Liver (tissue), 3 donors: ENCODE data around the gene VAPA.

Experiments used
- JUND ChIP-seq, 2 donors: IDR thresholded peaks; 2 replicates each; pipeline ENCODE4 v1.6.1; 2016; ENCODE audit warnings: antibody characterized with exemption in 2 of 2
- YY1 ChIP-seq: IDR thresholded peaks from 2 replicates; pipeline ENCODE4 v1.6.1; 2016; ENCODE audit warnings: antibody characterized with exemption, mild to moderate bottlenecking
- TF ChIP-seq, protein P1 (sequence below): IDR thresholded peaks from 2 replicates; pipeline ENCODE4 v1.6.1; 2016; ENCODE audit warnings: antibody characterized with exemption, mild to moderate bottlenecking
- TF ChIP-seq, protein P2 (sequence below): fragments of 150-350 bp; IDR thresholded peaks from 2 replicates; pipeline ENCODE4 v1.5.1; 2017; ENCODE audit warnings: improper control_type of control experiment, low read depth, low read length; ENCODE audit not compliant: missing input control
- donor health status: healthy.
- donor health status: healthy.

DNA sequence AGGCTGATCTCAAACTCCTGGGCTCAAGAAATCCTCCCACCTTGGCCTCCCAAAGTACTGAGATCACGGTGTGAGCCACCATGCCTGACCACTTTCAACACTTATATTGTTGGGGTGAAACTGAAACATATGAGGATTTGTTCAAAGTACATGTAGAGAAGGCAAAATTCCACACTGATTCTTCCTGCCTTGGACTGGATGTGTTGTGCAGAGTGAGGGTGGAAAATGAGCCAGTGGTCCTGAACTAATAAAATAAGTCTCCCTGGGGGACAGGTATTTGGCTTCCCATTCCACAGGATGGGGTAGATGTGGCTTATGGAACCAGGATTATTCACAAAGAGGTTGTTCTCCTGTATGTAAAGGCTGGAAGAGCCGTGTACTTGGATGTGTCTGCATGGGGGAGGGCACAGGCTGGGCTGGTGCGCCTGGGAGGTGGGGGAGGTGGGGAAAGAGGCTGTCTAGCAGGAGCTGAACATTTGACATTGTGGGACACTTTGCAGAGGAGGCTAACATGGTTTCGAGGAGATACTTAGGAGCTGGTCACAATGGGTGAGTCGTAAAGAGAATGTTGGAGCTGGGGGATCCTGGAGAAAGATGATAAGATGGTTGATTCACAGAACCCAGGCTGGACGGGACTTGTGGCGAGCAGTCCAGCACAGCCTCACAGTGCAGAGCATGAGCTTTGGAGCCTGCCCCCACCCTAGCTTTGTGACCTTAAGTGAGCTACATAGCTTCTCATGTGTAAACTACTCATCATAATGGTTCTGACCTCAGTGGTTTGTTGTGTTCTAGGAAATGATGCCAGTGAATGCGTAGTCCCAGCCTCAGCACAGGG lies 28.4 kb upstream of the VAPA start, which contains the start of gene TXNDC2:
- TF ChIP-seq YY1: no peak
- TF ChIP-seq, protein P1, sequence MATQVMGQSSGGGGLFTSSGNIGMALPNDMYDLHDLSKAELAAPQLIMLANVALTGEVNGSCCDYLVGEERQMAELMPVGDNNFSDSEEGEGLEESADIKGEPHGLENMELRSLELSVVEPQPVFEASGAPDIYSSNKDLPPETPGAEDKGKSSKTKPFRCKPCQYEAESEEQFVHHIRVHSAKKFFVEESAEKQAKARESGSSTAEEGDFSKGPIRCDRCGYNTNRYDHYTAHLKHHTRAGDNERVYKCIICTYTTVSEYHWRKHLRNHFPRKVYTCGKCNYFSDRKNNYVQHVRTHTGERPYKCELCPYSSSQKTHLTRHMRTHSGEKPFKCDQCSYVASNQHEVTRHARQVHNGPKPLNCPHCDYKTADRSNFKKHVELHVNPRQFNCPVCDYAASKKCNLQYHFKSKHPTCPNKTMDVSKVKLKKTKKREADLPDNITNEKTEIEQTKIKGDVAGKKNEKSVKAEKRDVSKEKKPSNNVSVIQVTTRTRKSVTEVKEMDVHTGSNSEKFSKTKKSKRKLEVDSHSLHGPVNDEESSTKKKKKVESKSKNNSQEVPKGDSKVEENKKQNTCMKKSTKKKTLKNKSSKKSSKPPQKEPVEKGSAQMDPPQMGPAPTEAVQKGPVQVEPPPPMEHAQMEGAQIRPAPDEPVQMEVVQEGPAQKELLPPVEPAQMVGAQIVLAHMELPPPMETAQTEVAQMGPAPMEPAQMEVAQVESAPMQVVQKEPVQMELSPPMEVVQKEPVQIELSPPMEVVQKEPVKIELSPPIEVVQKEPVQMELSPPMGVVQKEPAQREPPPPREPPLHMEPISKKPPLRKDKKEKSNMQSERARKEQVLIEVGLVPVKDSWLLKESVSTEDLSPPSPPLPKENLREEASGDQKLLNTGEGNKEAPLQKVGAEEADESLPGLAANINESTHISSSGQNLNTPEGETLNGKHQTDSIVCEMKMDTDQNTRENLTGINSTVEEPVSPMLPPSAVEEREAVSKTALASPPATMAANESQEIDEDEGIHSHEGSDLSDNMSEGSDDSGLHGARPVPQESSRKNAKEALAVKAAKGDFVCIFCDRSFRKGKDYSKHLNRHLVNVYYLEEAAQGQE: no peak
- TF ChIP-seq, protein P2, sequence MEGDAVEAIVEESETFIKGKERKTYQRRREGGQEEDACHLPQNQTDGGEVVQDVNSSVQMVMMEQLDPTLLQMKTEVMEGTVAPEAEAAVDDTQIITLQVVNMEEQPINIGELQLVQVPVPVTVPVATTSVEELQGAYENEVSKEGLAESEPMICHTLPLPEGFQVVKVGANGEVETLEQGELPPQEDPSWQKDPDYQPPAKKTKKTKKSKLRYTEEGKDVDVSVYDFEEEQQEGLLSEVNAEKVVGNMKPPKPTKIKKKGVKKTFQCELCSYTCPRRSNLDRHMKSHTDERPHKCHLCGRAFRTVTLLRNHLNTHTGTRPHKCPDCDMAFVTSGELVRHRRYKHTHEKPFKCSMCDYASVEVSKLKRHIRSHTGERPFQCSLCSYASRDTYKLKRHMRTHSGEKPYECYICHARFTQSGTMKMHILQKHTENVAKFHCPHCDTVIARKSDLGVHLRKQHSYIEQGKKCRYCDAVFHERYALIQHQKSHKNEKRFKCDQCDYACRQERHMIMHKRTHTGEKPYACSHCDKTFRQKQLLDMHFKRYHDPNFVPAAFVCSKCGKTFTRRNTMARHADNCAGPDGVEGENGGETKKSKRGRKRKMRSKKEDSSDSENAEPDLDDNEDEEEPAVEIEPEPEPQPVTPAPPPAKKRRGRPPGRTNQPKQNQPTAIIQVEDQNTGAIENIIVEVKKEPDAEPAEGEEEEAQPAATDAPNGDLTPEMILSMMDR: no peak
- no peak for TF ChIP-seq JUND (IDR thresholded peaks at IDR 0.05)
